Measurements from ENCODE around the gene LAMA2.
A peak's percentile ranks its signal among the peaks of the same experiment; 100 is the strongest.
"Not testable (repeated sequence)": the region's sequence is repeated elsewhere in the genome, so short reads cannot be mapped to it uniquely, and the experiment has no call there.

Gene LAMA2

DNA sequence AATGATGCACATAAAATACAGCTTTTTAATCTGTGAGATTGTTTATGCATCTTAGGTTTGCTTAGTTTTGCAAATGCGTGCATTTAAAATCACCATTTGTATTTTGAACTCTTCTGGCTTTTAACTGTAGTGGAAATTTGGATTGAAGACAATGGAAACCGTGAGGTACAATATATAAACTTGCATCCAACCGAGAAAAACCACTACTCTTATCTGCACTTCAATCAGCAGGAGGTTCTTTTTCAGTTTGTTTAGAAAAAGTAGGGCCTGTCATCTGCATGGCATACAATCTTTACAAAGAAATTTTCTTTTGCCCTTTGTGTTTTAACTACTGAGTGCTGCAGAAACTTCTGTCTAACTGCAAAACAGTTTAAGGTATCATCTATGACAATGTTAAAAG lies 132.8 kb downstream of the LAMA2 start:
- DNase-seq: no peak

DNA sequence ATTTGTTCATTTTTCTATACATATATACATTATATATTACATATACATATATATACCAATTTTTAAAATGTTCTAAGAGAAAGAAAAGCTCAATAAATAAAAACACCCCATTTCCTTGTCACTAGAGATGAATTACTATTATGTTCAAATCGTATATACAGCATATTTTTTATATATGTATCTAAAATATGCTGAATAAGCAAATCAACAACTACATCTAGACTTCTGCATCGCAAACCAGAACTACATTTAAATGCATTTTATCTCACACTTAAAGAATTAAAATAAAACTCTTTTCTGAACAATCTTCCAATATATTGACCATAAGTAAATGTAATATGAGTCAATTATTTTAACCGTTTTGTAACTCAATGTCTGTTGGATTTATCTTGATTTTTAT lies 133.9 kb downstream of the LAMA2 start:
- no peak for DNase-seq

DNA sequence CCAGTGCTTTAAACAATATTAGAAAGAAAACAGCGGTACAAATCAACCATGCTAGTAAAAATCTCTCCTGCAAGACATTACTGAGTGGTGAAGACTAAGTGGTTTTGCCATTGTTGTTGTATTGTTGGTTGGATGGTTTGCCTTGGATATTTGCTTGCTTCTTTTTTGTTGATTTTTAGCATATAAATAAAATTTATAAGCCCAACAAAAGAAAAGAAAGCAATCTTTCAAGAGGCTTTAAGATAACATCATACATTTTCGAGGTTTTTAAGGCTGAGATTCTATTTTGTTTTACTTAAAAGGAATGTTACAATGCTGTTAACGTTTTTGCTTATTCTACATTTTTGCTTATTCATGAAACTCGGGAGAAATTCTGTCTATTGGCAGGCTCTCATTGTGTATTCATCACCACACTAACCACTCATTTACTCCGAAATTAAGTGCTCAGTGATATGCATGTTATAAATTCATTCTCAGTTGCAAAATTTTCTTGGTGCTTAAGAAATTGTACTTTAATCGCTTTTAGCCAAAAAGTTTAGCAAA lies 139.1 kb downstream of the LAMA2 start:
- no peak for DNase-seq

DNA sequence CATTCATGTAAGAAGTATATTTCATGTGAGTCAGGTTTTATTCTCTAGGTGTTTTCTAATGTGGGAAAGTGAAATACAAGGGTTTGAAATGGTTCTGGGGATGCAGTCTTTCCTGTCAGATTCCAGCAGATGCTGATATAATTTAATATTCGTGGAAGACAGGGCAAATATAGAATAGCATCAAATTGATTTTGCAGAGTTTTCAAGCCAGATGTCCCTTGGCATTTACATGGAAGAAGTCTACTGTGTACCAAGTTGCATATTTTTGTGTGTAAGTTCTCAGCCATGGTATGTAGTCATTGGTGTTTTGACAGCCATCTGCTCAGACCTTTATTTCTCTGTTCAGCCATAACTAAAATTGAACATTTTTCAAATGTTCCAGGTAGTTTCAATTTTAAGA lies 143.7 kb downstream of the LAMA2 start:
- no peak for DNase-seq

DNA sequence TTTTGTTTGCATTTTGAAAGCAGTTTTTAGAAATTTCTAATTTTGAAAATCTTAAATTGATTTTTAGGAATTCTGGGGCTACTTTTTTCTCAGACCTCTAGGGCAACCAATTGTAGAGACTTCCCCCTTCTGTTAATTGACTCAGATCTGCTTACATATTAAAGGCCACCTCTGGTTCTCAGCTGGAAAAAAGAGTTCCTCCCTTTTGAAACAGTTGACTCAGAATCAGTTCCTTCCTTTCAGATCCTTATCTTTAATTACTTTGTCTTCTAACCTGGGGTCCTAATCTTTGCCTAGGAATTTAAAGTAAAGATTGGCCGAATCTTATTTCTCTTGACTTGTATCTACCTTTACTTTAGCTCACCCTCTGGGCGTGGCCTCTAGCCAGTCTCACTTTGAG lies 146.8 kb downstream of the LAMA2 start:
- DNase-seq: no peak

DNA sequence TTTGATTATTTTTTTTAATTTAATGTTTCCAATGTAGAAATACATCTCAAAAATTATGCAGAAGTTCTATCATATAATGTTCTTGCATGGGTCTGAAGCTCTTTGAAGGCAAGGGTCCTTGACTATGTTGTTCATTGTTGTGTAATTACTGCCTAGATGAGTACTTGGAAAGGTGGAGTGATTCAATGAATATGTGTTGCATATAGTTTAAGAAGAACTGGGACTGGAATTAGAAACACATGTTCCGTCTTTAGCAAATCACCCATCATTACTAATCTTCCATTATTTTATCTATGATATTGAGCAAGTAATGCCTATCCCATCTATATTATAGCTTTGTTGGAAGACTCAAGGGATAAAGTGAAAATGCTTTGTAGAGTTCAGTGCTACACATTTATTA lies 147.3 kb downstream of the LAMA2 start:
- no peak for DNase-seq

DNA sequence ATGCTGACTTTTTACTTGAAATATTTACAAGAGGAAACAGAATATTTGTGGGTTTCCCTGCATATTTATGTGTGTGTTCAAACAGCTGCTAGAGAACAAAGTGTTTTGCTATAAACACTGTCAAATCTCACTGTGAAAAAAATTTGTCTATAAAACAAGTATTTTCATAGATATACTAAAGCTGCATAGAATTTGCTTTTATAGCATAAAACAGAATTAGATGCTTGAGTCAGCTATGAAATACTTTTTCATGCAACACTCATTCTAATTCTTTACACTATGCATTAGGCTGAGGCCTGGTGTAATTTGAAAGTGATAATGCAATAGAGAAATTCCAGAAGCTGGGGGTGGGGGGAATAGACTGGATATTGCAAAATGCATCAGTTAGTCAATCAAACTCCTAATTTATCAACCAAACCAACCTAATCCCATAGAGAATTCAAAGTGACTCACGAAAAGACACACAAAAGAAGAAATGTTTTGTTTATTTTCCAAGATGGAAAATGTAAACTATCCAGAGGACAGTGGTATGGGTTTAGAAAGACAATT lies 148.2 kb downstream of the LAMA2 start:
- DNase-seq: no peak

DNA sequence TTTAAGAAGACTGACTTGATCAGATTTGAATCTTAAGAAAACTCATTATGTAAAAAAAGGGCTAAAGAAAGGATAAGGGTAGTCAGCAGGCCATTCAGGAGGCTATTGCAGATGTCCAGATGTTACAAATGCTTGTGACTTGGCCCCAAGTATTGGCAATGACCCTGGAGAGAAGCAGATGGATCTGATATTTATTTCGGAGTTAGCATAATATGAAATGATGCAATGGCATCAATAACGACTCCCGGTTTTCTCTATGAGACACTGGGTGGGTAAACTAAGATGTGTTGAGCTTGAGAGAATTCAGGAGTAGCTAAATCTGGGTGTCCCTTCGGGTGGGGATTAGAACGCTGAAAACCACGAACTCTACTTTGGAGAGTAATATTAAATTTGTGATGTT lies 149.7 kb downstream of the LAMA2 start:
- no peak for DNase-seq

DNA sequence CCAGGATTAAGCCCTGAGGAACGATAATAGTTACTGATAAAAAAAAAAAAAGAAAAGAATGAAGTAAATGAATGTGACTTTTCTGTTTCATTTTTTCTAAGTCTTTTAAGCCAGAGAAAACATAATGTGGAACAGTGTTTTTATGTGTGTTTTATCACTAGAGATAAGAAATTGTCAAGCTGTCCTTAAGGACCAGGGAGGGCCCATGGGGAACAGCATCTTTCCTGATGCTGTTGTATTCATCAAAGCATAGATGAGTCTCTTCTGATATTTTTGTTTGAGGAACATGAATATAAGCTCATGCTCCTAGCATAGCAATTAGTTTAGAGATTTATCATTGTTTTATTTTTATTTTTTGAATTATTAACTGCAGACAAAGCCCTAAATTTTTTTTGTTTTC lies 150.2 kb downstream of the LAMA2 start:
- no peak for DNase-seq

DNA sequence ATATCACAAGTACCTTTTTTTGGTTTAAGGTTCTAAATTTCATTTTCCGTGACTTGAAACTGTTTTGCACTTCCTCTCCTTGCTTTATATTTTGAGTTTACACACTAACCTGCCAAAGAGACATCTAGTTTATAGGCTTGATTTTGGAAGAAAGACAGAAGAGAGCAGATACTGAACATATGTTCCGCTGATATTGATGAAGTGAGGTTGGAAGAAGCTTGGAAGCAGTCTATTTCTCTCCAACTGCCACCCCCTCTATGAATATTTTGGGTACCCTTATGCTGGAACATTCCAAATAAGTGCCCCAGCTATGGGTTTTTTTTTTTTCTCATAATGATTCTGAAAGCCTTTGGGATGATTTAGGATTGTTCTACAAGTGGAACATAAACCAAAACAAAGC lies 150.6 kb downstream of the LAMA2 start:
- no peak for DNase-seq

DNA sequence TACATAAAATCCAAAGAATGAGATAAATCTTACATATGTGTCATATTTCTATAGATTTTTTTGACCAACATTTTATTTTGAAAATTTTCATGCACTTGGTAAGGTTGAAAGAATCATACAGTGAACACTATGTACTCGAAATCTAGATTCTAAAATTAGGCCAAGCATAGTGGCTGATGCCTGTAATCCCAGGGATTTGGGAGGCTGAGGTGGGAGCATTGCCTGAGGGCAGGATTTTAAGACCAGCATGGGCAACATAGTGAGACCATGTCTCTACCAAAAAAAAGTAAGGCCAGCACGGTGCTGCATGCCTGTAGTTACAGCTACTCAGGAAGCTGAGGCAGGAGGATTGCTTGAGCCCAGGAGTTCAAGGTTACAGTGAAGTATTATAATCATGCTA lies 158.6 kb downstream of the LAMA2 start:
- DNase-seq: no peak

DNA sequence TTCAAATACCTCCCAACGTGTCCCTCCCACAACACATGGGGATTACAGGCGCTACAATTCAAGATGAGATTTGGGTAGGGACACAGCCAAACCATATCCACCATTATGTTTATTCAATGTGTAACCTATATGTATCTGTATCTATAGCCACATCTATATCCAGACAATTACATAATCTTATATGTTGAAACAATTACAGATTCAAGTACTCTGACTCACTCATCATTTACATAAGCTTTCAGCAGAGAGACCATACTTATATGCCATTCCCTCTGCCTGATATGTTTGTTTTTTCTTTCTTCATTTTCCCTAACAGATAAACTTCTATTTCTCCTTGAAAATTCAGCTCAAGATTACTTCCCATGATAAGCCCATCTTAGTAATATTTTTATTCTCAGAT lies 163.6 kb downstream of the LAMA2 start:
- DNase-seq: no peak

DNA sequence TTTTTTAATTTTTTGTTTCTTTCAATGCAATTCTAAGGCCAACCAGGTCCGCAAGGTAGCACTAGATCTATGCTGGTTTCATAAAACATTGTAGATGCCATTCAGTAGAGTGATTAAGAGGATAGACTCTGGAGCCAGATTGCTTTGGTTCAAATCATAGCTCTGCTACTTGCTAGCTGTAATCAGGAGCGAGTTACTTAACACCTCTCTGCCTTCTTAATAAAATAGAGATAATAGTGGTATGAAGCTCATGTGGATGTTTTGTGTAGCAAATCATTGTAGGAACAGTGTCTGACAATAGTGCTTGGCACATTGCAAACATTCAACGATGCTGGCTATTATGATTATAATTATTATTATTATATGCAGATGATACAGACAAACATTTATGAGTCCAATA lies 164.9 kb downstream of the LAMA2 start:
- no peak for DNase-seq

DNA sequence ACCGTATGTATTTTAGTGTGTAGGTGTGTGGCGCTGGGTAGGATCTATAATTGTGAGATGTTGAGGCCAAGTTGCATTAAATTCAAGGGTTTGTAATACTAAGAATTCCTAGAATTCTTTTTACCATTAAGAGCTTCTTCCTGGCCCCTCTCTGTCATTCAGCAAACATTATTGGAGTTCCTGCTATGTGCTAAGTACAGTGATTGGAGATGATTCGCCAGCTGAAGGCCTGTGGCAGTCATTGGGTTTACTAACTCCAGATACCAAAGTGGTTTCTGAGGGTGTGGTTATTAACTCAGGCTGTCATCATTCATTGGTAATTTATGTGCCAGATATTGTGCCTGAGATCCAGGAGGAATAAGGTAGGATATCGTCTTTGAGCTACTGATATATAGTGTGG lies 167.1 kb downstream of the LAMA2 start:
- peak in 1 of 2 experiments; percentile 6 for DNase-seq

DNA sequence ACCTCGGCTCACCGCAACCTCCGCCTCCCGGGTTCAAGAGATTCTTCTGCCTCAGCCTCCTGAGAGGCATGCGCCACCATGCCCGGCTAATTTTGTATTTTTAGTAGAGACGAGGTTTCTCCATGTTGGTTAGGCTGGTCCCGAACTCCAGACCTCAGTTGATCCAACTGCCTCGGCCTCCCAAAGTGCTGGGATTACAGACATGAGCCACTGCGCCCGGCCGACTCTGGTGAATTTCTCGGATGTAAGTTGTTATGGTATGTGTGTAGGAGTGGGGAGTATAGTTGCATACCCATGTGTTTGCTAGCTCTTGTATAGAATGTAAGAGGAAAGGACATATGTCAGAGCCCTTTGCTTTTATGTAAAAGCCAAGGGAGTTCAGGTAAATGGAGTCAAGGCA lies 170.2 kb downstream of the LAMA2 start:
- not testable (repeated sequence) for DNase-seq

DNA sequence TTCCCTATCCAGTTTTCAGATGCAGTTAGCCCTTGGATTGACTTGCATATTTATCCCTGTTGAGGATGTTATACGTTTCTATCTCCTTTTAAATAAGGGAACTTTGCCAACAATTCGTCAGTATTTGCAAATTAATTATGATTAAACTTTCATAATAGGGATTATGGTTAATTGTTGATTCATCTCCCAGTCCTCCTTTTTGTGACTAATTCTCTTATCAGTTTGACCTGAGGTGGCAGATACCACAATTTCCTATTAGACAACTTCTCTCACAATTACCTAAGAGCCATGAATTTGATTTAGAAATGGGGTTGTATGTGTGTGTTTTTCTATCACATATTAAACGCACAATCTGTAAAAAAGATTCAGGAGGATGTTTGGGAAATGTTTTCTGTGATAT lies 172.9 kb downstream of the LAMA2 start:
- DNase-seq: no peak

DNA sequence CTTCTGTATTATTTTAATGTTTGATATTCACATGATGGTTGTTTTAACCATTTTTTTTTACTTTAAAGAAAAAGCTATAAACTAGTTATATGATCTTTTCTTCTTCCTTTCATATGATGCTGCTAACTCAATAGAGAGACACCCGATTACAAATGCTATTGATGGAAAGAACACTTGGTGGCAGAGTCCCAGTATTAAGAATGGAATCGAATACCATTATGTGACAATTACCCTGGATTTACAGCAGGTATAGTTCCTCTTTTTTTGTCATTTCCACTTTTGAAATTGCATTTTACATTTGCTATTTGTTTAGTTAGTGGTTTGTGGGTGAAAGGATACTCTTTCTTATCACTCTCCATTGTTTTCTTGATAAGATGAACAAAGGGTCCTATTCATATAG lies 176.7 kb downstream of the LAMA2 start:
- DNase-seq: no peak

DNA sequence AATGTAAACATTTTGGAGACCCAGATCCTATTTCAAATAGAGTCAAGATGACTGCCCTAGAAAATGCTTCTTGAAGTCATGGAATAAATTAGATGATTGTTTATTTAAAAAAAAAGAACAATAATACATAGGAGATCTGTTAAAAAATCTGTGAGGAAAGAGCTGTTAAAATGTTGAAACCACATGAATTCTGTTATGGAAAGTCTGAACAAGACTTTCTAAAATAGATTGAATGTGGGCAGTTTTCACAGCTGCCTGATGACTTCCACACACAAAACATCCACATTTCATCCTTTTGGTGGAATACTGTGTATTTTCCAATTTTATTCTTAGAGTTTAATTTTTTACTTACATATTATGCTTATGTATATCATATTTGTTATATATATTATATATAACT lies 186.1 kb downstream of the LAMA2 start:
- DNase-seq: no peak

DNA sequence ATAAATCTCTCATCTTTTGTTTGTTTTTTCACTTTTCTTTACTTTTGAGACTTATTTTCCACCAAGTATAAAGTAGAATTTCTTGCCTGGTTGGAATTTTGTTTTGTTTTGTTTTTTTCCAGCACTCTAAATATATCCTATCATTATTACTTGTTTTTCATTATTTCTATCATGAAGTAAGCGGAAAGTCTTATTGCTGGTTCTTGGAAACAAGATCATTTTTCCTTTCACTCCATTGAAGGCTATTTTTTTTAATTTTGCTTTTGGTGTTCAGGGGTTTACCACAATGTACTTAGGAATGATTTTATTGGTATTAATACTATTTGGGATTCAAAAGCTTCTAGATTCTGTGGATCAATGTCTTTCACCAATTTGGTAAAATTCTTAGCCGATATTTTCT lies 190.1 kb downstream of the LAMA2 start:
- no peak for DNase-seq

DNA sequence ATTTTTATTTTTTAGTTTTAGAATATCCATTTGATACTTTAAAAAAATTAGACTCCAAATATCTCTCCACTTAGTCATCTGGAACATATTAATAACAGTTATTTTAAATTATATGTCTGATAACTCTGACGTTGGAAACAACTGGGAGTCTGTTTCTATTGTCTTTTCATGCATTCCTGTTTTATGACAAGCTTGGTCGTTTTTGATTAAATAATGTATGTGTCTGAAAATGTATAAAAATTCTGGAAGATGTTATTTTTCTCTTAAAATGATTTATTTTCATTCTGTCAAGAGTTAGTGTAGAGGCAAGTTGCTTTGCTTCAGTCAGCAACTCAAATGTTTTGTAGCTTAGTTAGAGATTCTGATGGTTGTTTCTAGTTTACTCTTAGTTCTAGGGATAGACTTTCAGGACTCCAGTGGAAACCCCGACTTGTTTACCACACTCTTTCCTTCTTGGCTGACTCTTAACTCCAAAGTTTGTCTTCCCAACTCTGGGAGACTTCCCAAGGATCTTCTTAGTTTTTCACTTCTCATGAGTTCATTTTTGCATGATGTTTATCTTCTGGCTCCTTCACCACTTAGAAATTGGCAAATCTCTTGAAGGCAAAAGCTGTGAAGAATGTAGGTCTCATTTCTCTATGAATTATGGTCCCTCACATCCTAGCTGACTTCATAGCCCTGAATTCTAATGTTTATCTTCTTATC lies 190.9 kb downstream of the LAMA2 start:
- DNase-seq: no peak

DNA sequence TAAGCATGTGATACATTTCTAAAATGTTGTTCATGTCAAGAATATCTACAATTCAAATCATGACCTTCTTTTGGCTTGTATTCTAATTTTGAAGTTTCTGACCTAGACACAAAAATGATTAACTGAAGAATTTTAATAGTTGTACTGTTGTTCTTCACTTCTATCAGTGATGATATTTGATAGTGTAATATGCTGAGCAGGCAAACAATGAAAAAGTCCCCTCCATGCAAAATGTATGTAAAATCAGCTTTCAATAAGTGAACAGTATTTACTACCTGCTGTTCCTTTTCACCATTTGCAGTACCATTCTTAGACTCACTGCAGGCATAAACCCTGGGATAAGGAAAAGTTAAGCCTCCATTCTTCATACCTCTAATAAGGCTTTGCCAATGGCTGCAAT lies 201.5 kb downstream of the LAMA2 start:
- DNase-seq: no peak

DNA sequence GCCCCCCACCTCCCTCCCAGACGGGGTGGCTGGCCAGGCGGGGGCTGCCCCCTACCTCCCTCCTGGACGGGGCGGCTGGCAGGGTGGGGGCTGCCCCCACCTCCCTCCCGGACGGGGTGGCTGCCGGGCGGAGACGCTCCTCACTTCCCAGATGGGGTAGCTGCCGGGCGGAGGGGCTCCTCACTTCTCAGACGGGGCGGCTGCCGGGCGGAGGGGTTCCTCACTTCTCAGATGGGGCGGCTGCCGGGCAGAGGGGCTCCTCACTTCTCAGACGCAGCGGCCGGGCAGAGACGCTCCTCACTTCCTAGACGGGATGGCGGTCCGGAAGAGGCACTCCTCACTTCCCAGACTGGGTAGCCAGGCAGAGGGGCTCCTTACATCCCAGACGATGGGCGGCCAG lies 205.5 kb downstream of the LAMA2 start:
- not testable (repeated sequence) for DNase-seq

DNA sequence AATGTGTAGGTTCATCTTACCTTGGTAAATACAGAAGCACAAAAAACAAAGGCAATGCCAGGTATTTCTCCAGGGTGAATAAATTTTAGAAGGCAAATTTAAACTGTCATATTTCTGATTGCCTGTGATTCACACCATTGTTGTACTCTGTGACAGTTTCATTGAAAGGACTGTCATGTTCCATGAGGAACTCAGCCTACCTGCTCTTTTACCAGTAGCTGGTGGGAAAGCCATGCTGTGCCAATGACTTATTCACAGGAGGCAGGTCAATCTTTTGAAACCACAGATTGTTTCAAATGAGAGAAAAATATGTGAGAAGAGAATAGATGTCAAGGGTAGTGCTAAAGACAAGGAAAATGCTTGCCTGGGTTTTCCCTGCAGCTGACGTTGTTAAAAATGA lies 206.4 kb downstream of the LAMA2 start:
- DNase-seq: no peak

DNA sequence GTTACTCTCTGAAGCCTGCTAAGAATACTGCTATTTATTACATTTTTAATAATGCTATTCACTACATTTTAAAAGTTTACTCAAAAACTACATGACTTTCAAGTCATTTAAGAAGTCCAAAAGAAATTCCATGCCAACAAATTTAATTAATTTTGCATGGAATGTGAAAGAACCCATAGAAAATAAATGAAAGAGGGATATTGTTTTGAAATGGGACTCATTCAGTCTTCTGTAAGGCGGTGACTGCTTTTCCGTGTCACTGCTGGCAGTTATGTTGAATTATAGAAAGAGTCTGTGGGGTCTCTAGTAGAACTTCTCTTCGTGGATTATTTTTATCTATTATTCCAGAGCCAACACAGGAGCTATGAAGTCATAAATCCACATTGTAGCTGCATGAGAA lies 211.2 kb downstream of the LAMA2 start:
- no peak for DNase-seq

DNA sequence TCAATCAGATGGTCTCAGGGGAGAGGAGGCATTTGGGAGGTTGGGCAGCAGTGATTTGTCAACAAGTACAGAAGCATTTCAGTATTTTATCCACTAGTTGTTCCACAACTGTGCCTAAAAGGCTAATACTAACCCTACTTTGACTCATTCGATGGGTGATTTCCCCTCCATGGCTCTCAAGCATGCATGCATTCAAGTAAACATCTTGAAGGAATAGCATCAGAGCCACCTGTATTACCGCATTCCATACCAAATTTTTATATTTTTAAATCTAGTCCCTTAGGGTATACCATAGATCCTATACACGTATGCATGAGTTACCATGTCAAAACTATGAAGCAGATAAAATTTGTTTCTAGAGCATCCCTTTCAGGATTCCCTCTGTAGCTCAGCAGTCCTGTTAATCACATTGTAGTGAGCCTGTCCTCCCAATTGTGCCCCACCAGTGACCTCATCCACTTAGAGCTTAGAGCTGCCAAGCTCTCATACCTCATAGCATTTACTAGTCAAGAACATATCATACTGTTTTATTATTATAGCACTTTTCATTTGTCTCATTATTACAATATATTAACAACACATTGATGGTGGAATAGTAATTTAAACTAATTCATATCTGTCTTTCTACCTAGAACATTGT lies 213.8 kb downstream of the LAMA2 start:
- no peak for DNase-seq
